CD4-positive, alpha-beta T cell treated with Interleukin-17A for 1 hour (primary cell): Measurements from ENCODE around the gene SAMD4B.
"Not testable (repeated sequence)": the region's sequence is repeated elsewhere in the genome, so short reads cannot be mapped to it uniquely, and the experiment has no call there.

Source experiments
- DNase-seq: peaks from one replicate; pipeline ENCODE4 v3.0.0-alpha.2; 2020

Gene SAMD4B

GRCh38 chr19:39372047-39372802 is 30.0 kb downstream of the SAMD4B start:
- DNase-seq = no peak

GRCh38 chr19:39372941-39373340 is 30.7 kb downstream of the SAMD4B start:
- DNase-seq = no peak

DNA sequence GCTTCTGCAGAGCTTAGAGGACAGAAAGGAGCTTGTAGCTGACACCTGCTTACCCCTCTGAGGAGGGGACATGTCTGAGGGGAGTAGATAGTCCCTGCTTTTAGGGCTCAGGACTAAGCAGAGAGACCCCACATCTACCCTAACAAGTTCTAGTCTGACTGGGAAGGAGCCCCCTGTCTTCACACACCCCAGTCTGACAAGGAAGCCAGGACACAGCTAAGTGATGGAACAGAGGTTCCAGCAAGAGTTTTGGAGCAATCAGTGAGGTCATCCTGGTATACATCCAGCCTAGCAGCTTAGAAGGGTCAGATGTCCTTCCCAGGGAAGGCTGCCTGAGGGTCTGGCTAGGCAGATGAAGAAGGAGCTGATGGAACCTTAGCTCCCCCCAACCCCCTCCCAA is 33.7 kb downstream of the SAMD4B start:
- no peak for DNase-seq

GRCh38 chr19:39377373-39378362 is 35.4 kb downstream of the SAMD4B start:
- no peak for DNase-seq

- not testable (repeated sequence) for DNase-seq
Observed at GRCh38 chr19:39379366-39379765, 37.1 kb downstream of the SAMD4B start.

- no peak for DNase-seq
Observed at GRCh38 chr19:39379865-39380396, 37.7 kb downstream of the SAMD4B start.

DNA sequence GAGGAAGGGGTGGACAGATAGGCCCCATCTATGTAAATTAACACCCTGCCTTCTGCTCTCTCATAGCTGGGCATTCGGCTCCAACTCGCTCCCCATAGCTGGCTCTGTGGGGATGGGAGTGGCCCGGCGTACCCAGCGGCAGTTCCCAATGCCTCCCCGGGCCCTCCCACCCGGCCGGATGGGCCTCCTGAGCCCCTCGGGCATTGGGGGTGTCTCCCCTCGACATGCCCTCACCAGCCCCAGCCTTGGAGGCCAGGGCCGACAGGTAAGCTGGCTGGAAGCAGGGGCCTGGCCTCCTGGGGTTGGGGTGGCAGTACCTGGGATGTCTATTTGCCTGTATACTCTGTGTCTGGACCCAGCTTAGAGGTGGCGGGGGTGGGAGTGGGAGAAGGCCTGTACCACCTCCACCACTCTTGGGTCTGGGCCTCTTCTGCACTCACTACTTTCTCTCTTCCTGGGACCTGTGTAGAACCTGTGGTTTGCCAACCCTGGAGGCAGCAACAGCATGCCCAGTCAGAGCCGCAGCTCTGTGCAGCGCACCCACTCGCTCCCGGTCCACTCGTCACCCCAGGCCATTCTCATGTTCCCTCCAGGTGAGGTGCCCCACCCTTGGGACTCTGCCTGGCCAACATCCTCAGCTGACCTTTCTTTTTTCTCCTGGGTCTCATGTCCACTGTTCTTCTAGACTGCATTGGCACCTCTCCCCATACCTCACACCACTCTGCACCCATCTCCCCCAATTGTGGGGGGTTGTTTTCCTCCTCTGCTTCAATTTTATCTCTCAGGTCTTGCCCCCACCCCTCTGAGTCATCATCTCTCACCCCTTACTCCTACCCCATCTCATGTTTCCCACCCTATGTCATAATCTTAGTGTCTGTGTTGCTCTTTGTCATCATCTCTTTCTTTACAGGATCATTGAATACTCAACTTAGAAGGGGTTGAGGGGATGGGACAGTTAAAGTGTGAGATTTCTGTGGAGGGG is 38.6 kb downstream of the SAMD4B start:
- DNase-seq = no peak

DNA sequence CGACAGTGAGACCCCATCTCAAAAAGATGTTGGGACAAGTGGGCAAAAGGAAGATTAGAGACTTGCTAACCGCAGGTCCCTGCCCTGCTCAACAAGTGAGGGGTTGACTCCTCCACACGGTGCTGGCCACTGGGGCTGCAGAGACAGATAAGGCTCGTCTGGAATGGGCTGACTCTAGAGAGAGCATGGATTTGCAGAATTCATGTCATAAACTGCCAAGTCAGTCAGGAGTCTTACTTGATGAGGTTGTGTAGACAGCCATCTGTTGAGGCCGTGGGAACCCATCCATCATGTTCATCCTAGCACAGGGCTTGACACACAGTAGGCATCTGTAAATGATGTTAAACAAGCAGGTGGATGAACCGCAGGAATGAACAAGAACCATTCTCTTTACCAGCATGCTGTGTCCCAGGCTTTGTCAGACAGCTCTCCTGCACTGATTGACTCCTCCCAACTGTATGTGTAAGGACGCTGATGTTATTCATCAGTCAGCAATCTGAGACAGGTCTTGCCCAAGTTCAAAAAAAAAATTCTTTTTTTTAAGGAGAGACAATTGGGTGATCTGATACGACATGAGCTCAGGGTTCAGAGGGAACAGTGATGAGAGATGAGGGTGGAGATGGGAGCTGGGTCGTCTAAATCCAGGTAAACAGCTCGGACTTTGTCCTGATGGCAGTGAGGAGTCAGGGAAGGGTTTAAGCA is 39.8 kb downstream of the SAMD4B start:
- DNase-seq = no peak

DNA sequence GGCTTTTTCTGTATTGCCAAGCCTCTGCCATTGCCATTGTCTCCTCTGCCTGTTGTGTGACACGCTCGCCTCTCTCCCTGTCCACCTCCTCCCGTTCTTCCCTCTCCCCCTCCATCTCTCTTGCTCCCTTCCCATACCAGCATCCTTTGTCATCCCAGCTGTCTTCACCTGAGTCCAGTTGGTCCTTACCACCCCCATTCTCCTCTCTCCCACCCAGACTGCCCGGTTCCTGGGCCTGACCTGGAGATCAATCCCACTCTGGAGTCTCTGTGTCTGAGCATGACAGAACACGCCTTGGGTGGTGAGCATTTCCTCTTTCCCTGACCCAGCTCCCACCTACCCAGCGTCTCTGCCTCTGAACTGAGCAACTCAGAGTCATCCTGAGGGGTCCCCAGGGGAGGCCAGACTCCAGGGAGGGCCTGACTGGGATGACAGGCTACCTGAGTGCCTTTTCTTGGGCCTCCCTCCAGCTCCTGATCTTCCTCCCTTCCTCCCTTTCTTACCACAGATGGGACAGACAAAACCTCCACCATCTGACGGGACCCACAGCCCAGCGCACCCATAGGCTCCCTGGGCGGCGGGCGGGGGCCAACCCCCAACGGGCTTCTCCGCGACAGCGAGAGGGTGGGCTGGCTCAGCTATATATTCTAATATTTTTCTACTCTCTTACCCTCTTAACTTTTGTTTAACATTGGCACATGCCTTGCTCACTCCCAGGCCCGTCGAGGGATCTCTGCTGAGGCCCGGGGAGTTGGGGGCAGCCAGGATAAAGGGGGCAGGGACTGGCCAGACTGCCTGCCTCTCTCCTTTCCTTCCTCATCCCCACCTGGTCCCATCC is 41.0 kb downstream of the SAMD4B start:
- DNase-seq = no peak

GRCh38 chr19:39384839-39385568 is 42.8 kb downstream of the SAMD4B start:
- DNase-seq = no peak

DNA sequence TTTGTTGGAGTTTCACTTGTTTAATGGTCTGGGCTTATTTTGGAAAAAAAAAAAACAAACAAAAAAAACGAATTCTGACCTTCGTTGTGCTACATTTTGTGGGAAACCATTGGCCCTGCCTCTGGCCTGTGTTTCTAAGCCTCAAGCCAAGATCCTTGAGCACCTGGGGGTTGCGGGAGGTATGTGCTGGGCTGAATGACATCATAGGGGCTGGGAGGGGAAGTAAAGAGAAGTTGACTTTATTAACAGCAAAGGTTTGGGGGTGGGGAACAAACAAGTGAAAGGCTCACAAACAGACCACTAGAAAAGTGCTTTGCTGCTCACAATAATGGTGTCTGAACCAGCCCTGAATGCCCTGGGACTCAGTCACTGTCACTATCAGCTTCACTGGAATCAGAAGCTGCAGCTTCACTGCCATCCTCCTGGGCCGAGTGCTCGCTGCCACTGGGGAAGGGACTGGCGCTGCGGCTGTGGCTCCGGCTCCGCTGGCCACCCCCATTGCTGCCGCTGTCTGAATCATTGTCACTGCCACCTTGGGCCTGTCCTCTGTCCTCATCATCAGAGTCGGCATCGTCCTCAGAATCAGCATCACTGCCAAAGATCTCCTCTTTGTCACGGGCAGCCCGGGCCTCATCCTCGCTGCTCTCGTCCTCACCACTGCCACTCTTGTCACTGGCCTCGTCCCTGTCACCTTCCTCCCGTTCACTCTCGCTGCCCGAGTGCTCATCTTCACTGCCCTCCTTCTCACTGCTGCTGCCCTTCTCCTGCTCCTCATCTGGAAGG is 43.6 kb downstream of the SAMD4B start:
- DNase-seq = no peak

DNA sequence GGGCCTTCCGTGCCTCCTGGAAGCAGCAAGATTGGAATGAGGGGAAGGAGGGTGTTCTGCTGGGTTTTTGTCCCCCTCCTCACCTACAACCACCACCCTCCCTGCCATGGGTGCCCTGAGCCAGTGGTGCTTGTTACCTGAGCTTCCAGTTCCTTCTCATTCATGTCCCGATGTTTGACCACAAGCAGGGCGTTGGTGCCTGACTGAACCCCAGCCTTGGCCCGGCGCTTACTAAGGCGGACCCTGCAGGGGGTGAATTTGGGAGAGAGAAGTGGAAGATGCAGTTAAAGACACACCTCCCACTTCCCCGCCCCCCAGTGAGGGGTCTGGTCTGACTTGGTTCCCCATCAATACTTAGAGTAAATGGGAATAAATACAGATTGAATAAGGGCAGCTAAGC is 44.3 kb downstream of the SAMD4B start:
- no peak for DNase-seq

DNA sequence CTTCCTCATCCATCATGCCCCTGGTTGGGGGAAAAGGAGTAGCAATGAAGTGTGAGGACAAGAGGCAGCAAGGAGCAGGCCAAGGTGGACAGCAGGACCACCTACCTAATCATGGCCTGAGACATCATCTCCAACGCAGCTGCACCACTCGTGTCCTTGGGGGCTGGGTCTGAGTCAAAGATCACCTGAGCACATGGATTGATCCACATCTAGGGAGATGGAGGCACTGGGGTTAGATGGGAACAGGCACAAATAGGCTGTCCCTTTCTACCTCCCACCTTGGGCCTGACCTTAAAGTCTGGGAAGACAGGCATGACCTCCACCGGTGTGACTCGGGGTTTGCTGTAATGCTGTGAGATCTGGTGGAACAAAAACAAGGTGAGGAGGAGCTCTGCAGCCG is 46.4 kb downstream of the SAMD4B start:
- no peak for DNase-seq

DNA sequence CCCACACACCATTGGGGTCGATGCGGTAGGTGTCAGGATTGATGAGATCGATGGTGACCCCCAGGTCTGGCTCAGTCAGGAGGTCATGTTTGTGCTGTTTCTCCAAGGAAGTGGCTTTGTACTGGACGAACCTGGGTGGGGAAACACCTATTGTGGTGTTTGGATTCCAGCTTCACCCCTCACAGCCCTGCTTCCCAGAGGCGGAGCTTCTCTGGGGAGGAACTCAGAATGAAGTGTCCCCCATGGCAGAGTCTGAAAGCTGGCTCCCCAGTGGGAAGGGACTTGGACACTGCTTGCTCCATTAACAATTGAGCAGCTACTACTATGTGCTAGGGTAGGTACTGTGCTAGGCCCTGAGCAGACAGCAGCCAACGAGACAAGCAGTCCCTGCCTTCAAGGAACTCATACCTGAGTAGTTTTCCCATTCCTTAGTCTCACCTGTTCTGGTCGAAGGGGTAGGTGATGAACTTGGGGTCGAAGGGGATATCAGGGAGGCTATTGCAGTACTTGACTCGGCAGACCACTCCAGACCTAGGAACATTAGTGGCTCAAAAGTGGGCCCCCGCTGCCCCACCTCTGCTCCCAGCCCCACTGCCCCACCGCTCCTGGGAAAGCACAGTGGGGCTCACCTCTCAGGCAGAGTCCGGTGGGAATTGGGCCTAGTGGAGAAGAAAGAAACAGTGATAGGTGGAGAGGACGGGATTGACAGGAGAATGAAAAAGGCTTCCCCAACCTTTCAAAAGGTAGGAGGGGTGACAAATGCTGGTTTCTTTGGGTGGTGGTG is 47.6 kb downstream of the SAMD4B start:
- DNase-seq = no peak

DNA sequence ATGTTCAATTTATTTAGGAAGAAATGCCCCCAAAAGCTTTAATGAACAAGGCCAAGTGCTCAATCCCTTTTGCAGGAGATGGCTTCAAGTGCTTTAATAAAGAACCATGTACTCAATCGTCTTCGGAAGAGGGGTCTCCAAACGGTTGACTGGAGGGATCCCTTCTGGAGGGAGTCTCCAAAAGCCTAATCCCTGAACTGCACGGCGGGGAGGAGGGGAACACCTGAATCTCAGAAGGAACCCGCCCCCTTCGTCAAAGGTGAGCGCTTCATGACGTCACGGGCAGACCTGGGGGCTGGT is 48.2 kb downstream of the SAMD4B start:
- peak; percentile 90 for DNase-seq

DNA sequence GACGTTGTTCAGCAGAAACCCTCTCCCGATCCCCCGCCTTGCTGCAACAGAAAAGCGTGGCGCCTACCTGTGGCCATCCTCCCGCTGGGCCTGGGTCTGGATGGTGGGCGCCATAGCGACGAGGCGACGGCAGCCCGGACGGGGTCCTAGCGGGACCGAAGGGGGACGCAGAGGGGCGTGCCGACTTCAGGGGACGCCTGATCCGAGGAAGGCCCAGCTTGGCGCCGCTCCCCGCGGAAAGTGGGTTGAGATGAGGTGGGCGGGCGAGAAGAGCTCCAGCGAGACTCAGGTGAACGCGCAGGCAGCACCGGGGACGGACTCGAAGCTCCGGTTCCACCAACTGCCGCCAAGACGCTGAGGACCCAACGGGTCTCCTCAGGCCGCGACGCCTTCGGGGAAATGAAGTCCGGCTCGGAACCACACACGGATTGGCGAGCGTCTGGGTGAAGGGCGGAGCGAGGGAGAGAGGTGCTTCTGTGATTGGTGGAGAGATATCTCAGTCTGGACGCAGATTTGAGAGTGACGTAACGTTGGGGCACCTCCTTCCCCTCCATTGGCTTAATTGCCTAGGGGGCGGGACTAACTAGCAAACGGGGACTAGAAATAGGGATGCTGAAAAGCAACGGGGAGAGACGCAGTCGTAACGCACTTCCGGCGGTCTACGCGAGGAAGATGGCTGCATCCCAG is 48.7 kb downstream of the SAMD4B start, which contains the start of the genes MED29 and PAF1:
MED29 (plus strand) TSS at position 628 of the 687 bp plus-strand sequence; CDS start at position 673, 45 bp downstream.
PAF1 (minus strand) TSS at position 356 of the 687 bp plus-strand sequence; CDS start at position 114, 242 bp downstream.
- peak; percentile 100 for DNase-seq
